Osteocyte (in vitro differentiated cells): ENCODE data around the gene CSMD2. TPM values are rescaled to one million over a fixed set of nuclear protein-coding genes. Genes with fewer than 3 reads are reported as not detected.

Experiments
- DNase-seq: peaks from one replicate; pipeline ENCODE4 v3.0.0; 2021; ENCODE audit warnings: mixed read lengths; ENCODE audit not compliant: unreplicated experiment; ENCODE audit errors: extremely low spot score
- H3K27ac Mint-ChIP-seq: one replicate; pipeline ENCODE4 v1.8.0; 2021; ENCODE audit warnings: mild to moderate bottlenecking, mixed read lengths; ENCODE audit not compliant: unreplicated experiment
- H3K27me3 Mint-ChIP-seq: one replicate; pipeline ENCODE4 v1.8.0; 2021; ENCODE audit warnings: mixed read lengths; ENCODE audit not compliant: unreplicated experiment
- H3K36me3 Mint-ChIP-seq: one replicate; pipeline ENCODE4 v1.8.0; 2021; ENCODE audit warnings: mixed read lengths; ENCODE audit not compliant: unreplicated experiment
- H3K4me1 Mint-ChIP-seq: one replicate; pipeline ENCODE4 v1.8.0; 2021; ENCODE audit warnings: mixed read lengths; ENCODE audit not compliant: unreplicated experiment
- H3K4me3 Mint-ChIP-seq: one replicate; pipeline ENCODE4 v1.8.0; 2021; ENCODE audit warnings: mild to moderate bottlenecking, moderate library complexity, mixed read lengths; ENCODE audit not compliant: unreplicated experiment
- H3K9me3 Mint-ChIP-seq: one replicate; pipeline ENCODE4 v1.8.0; 2021; ENCODE audit warnings: mixed read lengths; ENCODE audit not compliant: unreplicated experiment
- total RNA-seq: library from RNA; stranded (reverse); gene quantifications from 2 replicates; pipeline ENCODE4 v1.2.1, GENCODE V29; 2021
- TF ChIP-seq, protein P1 (sequence below): fragments of 200-600 bp; sonication (generic); IDR thresholded peaks from 2 replicates; pipeline ENCODE4 v1.5.0; 2021; ENCODE audit warnings: antibody characterized with exemption, mild to moderate bottlenecking, moderate library complexity

Gene CSMD2
- total RNA-seq, 1 donor from 2014 or later = not detected

DNA sequence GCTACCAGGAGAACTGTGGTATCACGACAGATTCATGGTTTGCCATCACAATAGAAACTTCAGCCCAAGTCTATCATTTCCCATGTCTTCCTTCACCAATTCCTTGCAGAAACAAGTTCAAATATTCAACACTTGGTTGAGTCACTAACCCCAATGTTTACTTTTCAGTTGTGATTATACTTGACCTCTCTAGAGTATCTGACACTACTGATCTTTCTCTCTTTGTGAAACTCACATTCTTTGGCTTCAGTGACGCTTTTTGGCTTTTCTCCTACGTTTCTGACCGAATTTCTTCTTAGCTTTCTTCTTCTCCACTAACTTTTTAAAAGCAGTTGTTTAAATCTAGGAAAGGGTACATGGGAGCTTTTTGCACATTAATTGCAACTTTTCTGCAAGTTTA lies 350.0 kb downstream of the CSMD2 start:
- TF ChIP-seq, protein P1, sequence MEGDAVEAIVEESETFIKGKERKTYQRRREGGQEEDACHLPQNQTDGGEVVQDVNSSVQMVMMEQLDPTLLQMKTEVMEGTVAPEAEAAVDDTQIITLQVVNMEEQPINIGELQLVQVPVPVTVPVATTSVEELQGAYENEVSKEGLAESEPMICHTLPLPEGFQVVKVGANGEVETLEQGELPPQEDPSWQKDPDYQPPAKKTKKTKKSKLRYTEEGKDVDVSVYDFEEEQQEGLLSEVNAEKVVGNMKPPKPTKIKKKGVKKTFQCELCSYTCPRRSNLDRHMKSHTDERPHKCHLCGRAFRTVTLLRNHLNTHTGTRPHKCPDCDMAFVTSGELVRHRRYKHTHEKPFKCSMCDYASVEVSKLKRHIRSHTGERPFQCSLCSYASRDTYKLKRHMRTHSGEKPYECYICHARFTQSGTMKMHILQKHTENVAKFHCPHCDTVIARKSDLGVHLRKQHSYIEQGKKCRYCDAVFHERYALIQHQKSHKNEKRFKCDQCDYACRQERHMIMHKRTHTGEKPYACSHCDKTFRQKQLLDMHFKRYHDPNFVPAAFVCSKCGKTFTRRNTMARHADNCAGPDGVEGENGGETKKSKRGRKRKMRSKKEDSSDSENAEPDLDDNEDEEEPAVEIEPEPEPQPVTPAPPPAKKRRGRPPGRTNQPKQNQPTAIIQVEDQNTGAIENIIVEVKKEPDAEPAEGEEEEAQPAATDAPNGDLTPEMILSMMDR = no peak
- Mint-ChIP-seq H3K4me3 (no peak overlapping the region), H3K27ac (no peak overlapping the region), H3K9me3 (peaks cover 19% of the 10 kb centered on the region), H3K27me3 (no peaks in the 10 kb centered on the region), H3K36me3 (no peaks in the 10 kb centered on the region), H3K4me1 (no peaks in the 10 kb centered on the region)
- DNase-seq = no peak

DNA sequence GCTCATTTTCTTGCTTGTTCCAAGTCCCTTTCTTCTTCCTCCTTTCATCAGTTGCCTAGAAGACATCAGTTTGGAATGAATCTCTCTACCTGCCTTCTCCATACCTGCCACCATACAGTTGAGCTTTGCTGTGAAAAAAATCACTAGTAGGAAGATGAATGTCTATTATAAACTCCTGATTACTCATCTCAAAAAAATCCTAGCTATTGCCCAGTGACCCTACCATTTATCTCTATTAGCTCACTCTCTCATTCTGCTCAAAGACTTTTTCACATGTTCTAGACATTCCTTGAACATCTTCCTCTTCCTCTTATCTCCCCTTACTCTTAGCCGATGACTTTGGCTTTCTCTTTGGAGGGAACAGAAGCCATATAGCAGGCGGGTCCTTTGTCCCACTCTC lies 350.9 kb downstream of the CSMD2 start:
- Mint-ChIP-seq H3K27me3 (no peaks in the 10 kb centered on the region), H3K36me3 (no peaks in the 10 kb centered on the region), H3K4me3 (no peak overlapping the region), H3K9me3 (peaks cover 20% of the 10 kb centered on the region), H3K4me1 (no peaks in the 10 kb centered on the region), H3K27ac (no peak overlapping the region)
- TF ChIP-seq, protein P1 = no peak
- no peak for DNase-seq

DNA sequence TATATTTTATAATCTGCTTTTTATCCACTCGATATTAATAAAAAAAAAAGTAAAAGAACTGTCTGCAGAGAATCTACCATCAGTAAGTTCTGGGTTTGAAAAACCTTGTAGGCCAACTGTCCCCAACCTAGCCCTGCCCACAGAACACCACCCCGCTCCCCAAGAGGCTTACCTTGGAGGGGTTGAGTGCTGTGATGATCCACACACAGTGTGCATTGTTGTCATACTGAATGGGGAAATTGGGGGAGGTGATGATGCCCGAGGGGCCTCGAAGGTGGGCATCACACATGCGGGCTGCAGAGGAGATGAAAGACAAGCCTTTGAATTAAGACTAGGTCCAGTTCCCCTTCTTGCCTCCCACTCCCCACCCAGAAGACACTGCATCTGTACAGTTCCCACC lies 354.5 kb downstream of the CSMD2 start:
- TF ChIP-seq, protein P1 = no peak
- H3K4me1 Mint-ChIP-seq = no peaks in the 10 kb centered on the region
- H3K4me3 Mint-ChIP-seq = no peak overlapping the region
- peaks cover 41% of the 10 kb centered on the region for H3K9me3 Mint-ChIP-seq
- H3K27me3 Mint-ChIP-seq = no peaks in the 10 kb centered on the region
- H3K36me3 Mint-ChIP-seq = no peaks in the 10 kb centered on the region
- no peak for DNase-seq
- no peak overlapping the region for H3K27ac Mint-ChIP-seq

DNA sequence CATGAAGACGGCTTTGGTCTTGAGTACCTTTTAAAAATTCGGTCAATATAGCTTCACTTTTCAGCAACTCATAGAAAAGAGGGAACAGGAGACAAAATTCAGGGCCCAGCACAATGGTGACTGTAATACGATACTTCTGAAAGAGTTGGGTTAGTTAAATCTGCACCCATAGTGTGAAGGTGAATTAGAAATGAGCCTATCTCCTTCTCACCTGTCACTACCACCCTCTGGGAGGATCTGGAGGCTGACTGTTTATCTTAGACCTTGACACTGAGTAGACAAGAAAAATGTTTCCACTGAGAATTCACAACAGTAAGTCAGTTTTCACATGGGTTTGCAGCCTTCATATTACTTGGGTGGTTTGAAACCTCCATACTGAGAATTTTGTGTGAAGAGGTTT lies 359.0 kb downstream of the CSMD2 start:
- Mint-ChIP-seq H3K36me3 (no peaks in the 10 kb centered on the region), H3K9me3 (peaks cover 25% of the 10 kb centered on the region), H3K4me3 (no peak overlapping the region), H3K27ac (no peak overlapping the region), H3K4me1 (no peaks in the 10 kb centered on the region), H3K27me3 (no peaks in the 10 kb centered on the region)
- TF ChIP-seq, protein P1 = no peak
- DNase-seq = no peak

DNA sequence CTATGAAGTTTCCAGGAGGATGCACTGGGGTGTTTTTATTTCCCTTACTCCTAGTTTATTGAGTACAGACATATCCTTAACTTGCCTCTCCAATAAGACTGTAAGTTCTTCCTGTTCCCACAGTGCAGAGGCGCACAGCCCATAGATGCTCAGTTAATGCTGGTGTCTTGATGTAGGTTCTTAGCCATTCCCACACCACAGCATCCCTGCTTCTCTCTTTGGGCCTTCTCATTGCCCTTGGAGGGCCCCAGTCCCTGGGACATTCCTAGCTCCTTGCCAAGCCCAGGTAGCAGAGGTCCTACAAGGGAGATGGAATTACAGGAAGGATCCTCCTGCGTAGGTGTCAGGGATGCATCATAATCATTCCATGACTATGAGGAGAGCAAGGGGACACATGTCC lies 362.8 kb downstream of the CSMD2 start:
- Mint-ChIP-seq H3K4me3 (no peak overlapping the region), H3K9me3 (peaks cover 13% of the 10 kb centered on the region), H3K27me3 (no peaks in the 10 kb centered on the region), H3K36me3 (no peaks in the 10 kb centered on the region), H3K27ac (no peak overlapping the region), H3K4me1 (no peaks in the 10 kb centered on the region)
- TF ChIP-seq, protein P1 = no peak
- no peak for DNase-seq
